CD1c-positive myeloid dendritic cell (primary cell): ENCODE measurements around the gene P2RY2.

Experiments
- DNase-seq: peaks from one replicate; pipeline ENCODE4 v3.0.0-alpha.2; 2016; ENCODE audit errors: extremely low spot score

P2RY2 gene

GRCh38 chr11:73218106-73218829 is at the start of gene P2RY2:
Gene P2RY2, plus strand, starts transcription at chr11:73218281. Its CDS starts 15,879 bp downstream, at chr11:73234160.
- peak; percentile 86 for DNase-seq

GRCh38 chr11:73168925-73169579 is 49.0 kb upstream of the P2RY2 start:
- DNase-seq, result no peak

- DNase-seq, result no peak
Measured at GRCh38 chr11:73170140-73170539, 47.9 kb upstream of the P2RY2 start.

DNA sequence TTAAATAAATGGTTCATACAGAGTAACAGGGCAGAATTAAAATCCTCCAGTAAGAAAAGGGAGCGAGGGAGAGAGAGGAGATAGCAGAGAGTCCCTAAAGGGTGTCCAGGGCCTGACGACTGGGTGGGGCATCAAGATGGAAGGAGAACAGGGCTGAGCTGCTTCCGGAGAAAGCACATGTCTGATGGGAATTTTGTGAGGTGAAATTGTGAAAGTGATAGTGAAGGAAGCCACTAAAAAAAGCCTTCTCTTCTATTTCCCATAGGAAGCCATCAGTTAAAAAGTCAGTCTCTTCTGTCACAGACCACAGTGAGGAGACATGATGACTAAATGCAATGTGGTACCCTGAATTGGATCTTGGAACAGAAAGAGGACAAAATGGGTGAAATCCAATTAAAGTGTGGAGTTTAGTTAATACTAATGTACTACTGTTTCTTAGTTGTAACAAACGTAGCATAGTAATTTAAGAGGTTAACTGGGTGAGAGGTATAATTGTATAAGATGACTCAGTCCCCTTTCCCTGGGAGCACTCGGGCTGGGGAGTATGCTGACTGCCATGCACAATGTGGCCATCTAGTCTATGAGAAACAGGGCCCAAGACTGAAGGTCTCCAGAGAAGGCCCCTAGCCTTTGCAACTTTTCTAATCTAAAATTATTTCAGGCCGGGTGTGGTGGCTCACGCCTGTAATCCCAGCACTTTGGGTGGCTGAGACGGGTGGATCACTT is 46.5 kb upstream of the P2RY2 start:
- no peak for DNase-seq

DNA sequence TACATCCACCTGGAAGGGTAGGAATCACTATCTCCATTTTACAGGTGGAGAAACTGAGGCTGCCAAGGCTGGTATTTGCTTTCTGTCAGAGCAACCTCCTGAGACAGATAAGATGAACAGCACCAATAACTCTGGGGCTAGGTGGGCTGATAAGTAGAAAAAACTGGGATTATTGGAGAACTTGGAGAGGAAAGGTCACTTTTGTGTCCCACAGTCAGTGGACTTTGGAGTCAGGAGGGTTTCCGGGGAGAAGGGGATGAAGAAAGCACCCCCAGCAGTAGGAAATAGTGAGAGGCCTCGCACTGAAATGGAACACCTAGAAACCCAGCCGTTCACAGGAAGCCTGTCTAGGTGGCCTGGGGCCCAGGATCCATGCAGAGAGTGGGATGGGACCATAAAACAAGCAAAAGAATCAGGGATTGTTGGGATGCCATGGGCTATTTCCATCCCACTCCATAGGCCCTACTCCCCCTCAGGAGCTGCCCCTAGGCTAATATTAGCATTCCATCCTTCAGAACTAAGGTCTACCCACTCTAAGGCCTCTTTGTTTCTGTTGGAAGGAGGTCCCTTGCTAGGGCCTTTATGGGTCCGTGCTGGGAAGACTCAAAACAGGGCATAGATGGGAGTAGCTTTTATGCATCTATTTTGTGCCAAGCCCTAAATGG is 45.0 kb upstream of the P2RY2 start:
- DNase-seq, result no peak

DNA sequence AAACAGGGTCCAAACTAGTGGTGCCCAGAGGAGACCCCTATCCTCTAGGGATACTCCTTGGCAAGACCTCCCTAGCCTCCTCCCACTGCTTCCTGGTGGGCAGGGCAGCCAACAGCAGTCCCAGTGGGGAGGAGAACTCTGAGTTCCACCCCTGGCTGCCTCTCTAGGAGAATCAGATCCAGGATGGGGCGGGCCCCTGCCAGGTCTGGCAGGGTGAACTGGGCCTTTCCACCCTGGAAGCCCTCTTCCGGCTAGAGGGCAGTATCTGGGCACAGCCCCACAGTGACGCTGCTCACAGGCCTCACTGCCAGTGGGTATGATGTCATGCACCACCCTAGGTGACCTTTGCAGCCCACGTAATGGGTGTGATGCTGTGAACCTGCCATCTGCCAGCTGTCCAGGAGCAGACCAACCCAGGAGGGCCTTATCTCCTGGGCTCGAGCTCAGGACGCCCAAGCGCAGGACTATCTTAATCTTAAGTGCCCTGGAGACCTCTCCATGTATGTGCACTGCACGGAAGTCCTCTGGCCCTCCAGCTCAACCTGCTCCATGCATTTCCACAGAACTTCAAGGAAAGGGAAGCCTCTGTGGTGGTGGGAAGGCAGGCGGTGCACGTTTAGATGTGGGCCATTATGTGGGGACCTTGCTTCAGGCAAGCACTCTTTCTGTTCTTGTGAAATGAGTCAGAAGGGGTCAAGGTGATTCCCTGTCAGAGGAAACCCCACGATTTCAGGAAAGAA is 44.2 kb upstream of the P2RY2 start:
- DNase-seq, result no peak

DNA sequence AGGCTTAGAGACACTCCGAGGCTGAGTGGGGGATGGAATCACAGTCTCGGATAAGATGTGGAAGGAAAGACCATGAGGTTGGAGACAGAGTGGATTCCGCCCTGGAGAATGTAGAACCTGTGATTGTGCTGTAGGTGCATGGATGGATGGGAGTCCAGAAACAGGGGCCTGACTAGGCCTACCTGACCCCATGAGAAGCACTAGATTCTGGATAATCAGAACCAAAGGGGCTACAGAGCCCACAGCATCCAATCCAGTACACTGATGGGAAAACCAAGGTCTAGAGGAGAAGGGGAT is 43.6 kb upstream of the P2RY2 start:
- DNase-seq, result no peak

DNA sequence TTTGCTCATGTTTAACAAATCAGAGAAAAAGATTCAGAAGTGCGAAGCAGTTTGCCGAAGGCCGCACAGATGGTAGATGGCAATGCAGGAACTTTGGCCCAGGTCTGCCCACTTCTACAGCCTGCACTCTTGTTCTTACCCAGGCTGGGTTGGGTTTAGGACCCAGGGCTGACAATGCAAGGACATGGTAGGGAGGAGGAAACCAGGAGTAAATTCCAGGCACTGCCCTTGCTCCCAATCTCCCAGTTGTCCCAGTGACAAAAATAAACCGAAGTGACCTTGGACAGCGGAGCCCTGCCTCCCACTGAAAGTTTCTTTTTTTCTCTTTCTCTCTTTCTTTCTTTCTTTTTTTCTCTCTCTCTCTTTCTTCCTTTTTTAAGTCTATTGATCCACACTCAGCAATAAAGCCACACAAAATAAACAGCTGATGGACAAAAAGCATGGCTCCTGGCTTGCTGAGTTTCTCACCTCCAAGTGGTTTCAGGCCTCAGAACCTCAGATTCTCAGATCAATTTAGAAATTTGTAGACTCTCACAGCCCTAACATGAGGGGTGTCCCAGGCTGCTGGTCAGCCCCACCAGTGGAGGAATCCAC is 42.4 kb upstream of the P2RY2 start:
- no peak for DNase-seq

DNA sequence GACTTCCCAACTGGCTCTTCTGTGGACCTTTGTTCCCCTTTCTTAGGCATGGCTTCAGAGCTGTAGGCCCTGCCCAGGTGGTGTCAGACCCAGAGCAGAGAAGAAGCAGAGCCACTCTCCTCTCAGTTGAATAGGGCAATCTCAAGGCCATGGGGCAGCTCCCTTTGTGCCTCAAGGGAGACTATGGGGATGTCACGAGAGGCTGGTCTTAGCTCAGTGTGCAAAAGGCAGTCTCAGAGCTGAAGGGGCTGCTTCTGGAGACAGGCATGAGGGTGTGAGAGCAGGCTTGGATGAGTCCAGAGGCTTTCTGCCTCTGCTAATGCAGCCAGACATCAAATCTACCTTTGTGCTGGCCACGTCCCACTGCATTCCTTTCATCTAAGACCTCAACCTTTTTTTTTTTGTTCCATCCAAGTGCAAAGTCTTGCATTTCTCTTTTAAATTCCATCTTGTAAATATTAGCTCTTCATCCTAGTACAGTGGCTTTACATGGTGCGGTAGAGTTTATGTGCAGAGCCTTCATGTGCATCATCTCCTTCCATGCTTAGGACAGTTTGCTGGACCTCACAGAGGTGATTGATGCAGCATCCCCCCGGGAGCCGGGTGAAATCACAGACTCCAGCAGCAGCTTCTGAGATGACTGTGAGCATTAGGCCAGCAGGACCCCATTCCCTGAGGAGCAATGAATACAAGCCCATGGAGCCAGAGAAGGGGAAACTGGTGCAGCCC is 41.8 kb upstream of the P2RY2 start:
- peak; percentile 22 for DNase-seq

- DNase-seq, result no peak
Measured at GRCh38 chr11:73176874-73177155, 41.3 kb upstream of the P2RY2 start.

- no peak for DNase-seq
Measured at GRCh38 chr11:73177380-73177777, 40.7 kb upstream of the P2RY2 start.

DNA sequence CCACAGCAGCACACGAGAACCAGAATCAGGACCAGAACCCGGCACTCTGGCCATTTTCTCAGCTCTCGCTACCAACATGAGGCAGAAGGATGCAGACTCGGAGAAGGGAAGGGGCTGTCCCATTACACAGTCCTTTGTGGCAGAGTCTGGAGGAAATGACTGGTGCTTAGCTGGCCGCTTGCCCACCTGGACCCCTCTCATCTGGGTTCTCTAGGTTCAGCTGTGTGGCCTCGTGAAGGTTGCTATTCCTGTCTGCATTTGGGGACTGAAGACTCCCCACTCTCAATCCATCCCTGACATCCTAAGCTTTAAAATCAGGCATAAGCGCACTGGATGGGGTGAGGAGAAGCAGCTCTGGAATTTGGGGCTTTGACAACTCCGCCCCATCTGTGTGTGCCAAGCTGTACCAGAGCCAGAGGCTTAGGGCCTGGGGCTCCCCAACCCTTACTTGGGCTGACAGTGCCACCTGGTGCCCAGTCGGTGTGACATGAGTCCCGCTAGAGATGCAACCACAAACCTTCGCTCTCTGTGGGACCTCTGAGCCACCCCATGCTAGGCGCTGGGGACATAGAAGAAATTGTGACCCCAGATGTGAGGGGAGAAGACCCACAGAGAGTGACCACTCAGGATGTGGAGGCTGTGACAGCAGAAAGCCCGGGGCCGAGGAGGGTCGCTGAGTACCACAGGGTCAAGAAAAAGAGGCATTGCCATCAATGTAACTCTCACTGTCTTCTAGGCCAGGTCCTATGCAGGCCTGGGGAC is 40.1 kb upstream of the P2RY2 start:
- DNase-seq, result peak; percentile 81

GRCh38 chr11:73178681-73179080 is 39.4 kb upstream of the P2RY2 start:
- DNase-seq, result no peak

- no peak for DNase-seq
Measured at GRCh38 chr11:73182824-73183321, 35.2 kb upstream of the P2RY2 start.

GRCh38 chr11:73184953-73185671 is 33.0 kb upstream of the P2RY2 start:
- peak; percentile 68 for DNase-seq

DNA sequence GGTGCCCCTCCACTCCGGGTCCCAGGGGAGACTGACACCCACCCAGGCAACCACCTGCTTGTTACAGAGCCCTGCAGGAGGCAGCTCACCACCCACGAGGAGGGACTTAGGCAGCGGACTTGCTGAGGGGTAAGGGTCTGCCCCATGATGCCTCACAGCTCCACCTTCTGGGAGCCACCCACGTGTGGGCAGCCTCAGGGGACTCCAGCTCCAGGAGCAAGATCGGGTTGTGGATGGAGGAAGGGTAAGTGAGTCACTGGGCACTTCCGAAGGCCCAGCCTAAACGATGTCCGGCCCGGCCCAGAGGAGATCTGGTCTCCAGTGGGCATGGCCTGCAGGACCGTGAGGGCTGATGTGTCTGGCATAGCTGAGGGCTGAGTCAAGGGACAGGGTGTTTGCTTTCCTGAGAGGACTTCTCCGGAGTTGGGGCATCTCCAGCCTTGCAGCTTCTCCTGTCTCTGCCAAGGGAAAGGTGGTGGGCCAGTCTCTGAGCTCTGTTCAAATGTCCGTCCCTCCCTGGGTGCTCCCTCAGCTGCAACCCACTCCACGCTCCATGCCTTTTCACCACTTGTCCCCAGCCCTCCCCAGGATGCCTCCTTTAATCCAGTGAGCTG is 32.3 kb upstream of the P2RY2 start:
- peak; percentile 26 for DNase-seq

DNA sequence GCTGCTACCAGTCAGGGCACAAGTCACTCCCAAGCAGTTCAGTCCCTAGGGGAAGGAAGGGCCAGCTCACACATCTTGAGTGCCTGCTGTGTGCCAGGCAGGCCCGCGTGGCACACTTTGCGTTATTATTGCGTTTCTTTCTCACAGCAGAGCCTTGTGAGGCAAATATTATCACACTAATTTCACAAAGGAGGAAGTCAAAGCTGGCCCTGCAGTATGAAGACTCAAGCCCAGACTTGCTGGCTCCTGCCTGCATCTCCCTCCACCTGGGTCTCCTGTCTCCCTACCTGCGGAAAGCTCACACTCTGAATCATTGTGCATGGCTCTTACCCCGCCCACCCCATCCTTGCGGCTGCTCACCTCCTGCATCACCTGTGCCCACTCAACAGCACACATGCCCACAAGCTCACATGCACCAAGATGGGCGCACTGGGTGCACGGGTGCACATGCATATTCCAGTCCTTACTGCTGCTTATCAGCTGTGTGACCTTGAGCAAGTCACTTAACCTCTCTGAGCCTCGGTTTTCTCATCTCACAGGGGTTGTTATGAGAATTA is 31.7 kb upstream of the P2RY2 start:
- DNase-seq, result peak; percentile 53

DNA sequence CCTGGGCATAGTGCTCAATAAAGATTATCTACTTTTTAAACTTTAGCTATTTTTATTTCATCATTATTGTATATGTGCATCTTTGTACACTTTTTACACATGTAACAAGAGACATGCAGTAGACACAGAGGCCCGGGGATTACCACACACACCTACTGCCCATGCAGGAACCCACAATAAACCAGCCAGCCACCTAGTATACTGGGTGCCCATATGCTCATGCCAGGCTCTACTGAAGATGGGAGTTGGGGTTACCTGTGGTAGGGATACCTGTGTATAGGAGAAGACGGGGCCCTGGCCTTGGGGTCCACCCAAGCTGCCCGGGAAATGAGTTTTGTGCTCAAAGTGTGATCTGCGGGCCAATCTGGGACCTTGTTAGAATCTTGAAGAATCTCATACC is 31.2 kb upstream of the P2RY2 start:
- DNase-seq, result no peak

DNA sequence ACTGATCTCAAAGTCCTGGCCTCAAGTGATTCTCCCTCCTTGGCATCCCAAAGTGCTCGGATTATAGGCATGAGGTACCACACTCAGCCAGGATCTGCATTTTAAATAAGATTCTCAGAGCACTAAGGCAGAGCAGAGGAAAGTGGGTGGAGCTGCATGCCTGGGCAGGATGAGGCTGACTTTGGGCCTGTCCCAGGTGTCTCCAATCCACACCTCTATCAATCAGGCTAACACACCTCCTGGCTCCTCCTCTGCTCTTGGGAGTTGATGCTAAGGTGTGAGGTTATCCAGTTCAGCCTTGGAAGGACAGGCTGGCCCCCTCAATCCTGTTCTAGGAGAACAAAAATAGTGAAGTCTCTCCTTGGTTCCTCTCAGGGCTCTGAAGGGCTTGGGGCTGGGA is 30.2 kb upstream of the P2RY2 start:
- DNase-seq, result no peak
